ENCODE results near the gene TENM4.

TENM4 gene

DNA sequence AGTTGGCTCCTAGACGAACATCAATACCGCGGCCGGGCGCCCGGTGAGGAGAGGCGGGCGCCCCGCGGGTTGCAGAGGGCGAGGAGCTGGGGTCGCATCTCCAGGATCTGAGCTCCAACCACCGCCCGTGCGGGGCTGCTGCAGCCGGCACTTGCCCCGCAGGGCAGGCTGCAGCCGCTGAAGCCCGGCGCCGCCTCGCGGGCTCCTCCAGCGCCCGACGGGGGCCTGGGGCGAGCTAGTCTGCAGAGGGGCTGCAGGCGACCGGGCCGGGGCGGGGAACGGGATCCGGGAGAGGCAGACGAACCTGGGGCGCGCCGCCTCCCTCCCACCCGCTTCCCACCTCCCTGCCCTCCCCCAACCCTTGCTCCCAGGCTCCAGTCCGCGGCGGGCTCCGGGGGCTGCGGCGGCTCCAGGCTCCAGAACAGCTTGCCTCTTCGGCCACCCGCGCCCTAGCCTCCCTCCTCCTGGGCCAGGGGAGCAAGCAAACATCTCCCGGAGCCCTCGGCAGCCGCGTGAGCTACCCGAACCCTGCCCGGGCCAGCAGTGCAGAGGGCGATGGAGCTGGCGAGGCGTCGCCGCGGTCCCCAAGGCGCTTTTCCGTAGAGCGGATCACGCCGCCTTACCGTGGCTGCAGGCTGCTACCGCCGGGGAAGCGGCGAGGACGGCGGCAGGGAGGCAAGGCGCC, 802 bp downstream of the TENM4 start:
- H3K9ac ChIP-seq (ENCODE audit: low read depth, low read length), result no peak overlapping the region
- H3K4me1 ChIP-seq (ENCODE audit: insufficient read depth, low read length), result no peaks in the 10 kb centered on the region
- no peak overlapping the region for H3K4me2 ChIP-seq (ENCODE audit: insufficient read depth, low read length)
- no peaks in the 10 kb centered on the region for H4K20me1 ChIP-seq (ENCODE audit: insufficient read depth, low read length)
- TF ChIP-seq EZH2 (IDR thresholded peaks at IDR 0.05; ENCODE audit: borderline replicate concordance, low read depth, low read length, severe bottlenecking), result no peak
- TF ChIP-seq, protein P1, sequence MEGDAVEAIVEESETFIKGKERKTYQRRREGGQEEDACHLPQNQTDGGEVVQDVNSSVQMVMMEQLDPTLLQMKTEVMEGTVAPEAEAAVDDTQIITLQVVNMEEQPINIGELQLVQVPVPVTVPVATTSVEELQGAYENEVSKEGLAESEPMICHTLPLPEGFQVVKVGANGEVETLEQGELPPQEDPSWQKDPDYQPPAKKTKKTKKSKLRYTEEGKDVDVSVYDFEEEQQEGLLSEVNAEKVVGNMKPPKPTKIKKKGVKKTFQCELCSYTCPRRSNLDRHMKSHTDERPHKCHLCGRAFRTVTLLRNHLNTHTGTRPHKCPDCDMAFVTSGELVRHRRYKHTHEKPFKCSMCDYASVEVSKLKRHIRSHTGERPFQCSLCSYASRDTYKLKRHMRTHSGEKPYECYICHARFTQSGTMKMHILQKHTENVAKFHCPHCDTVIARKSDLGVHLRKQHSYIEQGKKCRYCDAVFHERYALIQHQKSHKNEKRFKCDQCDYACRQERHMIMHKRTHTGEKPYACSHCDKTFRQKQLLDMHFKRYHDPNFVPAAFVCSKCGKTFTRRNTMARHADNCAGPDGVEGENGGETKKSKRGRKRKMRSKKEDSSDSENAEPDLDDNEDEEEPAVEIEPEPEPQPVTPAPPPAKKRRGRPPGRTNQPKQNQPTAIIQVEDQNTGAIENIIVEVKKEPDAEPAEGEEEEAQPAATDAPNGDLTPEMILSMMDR (IDR thresholded peaks at IDR 0.05; ENCODE audit: borderline replicate concordance, extremely low read depth, low read length, poor library complexity, severe bottlenecking), result no peak
- no peak for DNase-seq
- no peak for ATAC-seq (ENCODE audit: insufficient read depth, low read depth)
- no peaks in the 10 kb centered on the region for H3K36me3 ChIP-seq (ENCODE audit: insufficient read depth, low read length)
- H3K9me3 ChIP-seq (ENCODE audit: insufficient read depth, low read length, severe bottlenecking), result no peaks in the 10 kb centered on the region
- H3K4me3 ChIP-seq (ENCODE audit: low read depth in 1 of 2, low read length in 2 of 2), result no peak overlapping the region
- H3K79me2 ChIP-seq (ENCODE audit: insufficient read depth, low read length), result no peaks in the 10 kb centered on the region
- H3K27ac ChIP-seq (ENCODE audit: low read length), result no peak overlapping the region
- H2AFZ ChIP-seq (ENCODE audit: low read depth, low read length), result no peak overlapping the region
- H3K27me3 ChIP-seq (ENCODE audit: insufficient read depth, low read length, poor library complexity), result no peaks in the 10 kb centered on the region

DNA sequence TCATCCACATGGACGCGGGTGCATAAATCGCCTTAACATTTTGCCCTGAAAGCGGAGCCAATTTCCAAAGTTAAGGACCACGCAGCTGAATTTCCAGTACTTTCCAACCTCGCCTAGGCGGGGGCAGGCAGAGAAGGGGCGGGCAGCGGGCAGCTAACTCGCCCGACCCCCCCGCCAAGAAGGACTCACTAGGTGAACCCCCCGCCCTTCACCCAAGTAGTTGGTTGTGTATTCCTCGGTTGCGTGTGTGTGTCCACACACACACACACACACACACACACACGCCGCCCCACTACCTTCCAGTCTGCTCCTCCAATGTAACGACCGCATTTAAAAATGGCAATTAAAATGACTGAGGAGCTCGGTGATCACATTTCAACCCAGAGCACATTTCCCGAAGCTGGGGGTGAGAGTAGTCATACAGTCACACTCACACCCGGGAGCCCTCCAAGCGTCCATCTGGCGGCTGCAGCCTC, 1.4 kb downstream of the TENM4 start:
- Histone ChIP-seq H3K4me3 (ENCODE audit: low read depth in 1 of 2, low read length in 2 of 2) (no peak overlapping the region), H3K9ac (ENCODE audit: low read depth, low read length) (no peak overlapping the region), H3K4me1 (ENCODE audit: insufficient read depth, low read length) (no peaks in the 10 kb centered on the region), H4K20me1 (ENCODE audit: insufficient read depth, low read length) (no peaks in the 10 kb centered on the region), H3K36me3 (ENCODE audit: insufficient read depth, low read length) (no peaks in the 10 kb centered on the region), H3K79me2 (ENCODE audit: insufficient read depth, low read length) (no peaks in the 10 kb centered on the region), H3K4me2 (ENCODE audit: insufficient read depth, low read length) (no peak overlapping the region), H2AFZ (ENCODE audit: low read depth, low read length) (no peak overlapping the region), H3K9me3 (ENCODE audit: insufficient read depth, low read length, severe bottlenecking) (no peaks in the 10 kb centered on the region), H3K27me3 (ENCODE audit: insufficient read depth, low read length, poor library complexity) (no peaks in the 10 kb centered on the region), H3K27ac (ENCODE audit: low read length) (no peak overlapping the region)
- TF ChIP-seq, protein P1 (IDR thresholded peaks at IDR 0.05; ENCODE audit: borderline replicate concordance, extremely low read depth, low read length, poor library complexity, severe bottlenecking), result no peak
- no peak for TF ChIP-seq EZH2 (IDR thresholded peaks at IDR 0.05; ENCODE audit: borderline replicate concordance, low read depth, low read length, severe bottlenecking)
- ATAC-seq (ENCODE audit: insufficient read depth, low read depth) (no peak), DNase-seq (no peak)

GRCh38 chr11:79438631-79439409, 2.0 kb downstream of the TENM4 start:
- Histone ChIP-seq H4K20me1 (ENCODE audit: insufficient read depth, low read length) (no peaks in the 10 kb centered on the region), H3K4me2 (ENCODE audit: insufficient read depth, low read length) (no peak overlapping the region), H3K4me1 (ENCODE audit: insufficient read depth, low read length) (no peaks in the 10 kb centered on the region), H3K4me3 (ENCODE audit: low read depth in 1 of 2, low read length in 2 of 2) (no peak overlapping the region), H3K27me3 (ENCODE audit: insufficient read depth, low read length, poor library complexity) (no peaks in the 10 kb centered on the region), H3K27ac (ENCODE audit: low read length) (no peak overlapping the region), H2AFZ (ENCODE audit: low read depth, low read length) (no peak overlapping the region), H3K79me2 (ENCODE audit: insufficient read depth, low read length) (no peaks in the 10 kb centered on the region), H3K36me3 (ENCODE audit: insufficient read depth, low read length) (no peaks in the 10 kb centered on the region), H3K9me3 (ENCODE audit: insufficient read depth, low read length, severe bottlenecking) (no peaks in the 10 kb centered on the region), H3K9ac (ENCODE audit: low read depth, low read length) (no peak overlapping the region)
- DNase-seq (no peak), ATAC-seq (ENCODE audit: insufficient read depth, low read depth) (no peak)
- TF ChIP-seq, protein P1 (IDR thresholded peaks at IDR 0.05; ENCODE audit: borderline replicate concordance, extremely low read depth, low read length, poor library complexity, severe bottlenecking), result no peak
- TF ChIP-seq EZH2 (IDR thresholded peaks at IDR 0.05; ENCODE audit: borderline replicate concordance, low read depth, low read length, severe bottlenecking), result no peak

Measured in DND-41 (cell line).